GM12878 (cell line): ENCODE data around the gene NTN3. TPM values are rescaled to one million over a fixed set of nuclear protein-coding genes. Genes with fewer than 3 reads are reported as not detected.

Experiments
- CEBPB ChIP-seq, 2 experiments: fragments of 150-350 bp in 1 of 2; IDR thresholded peaks; 2 replicates each; pipeline ENCODE4 v1.6.1; 2012 to 2014; ENCODE audit warnings: low read depth in 2 of 2, low read length in 2 of 2, borderline replicate concordance in 1 of 2, inconsistent platforms in 1 of 2
- ESRRA ChIP-seq: IDR thresholded peaks from 2 replicates; pipeline ENCODE4 v1.6.1; 2012; ENCODE audit warnings: mild to moderate bottlenecking, low read length, improper control_type of control experiment
- FOXM1 ChIP-seq: IDR thresholded peaks from 2 replicates; pipeline ENCODE4 v1.6.1; 2012; ENCODE audit warnings: low read depth, mild to moderate bottlenecking, inconsistent platforms, low read length, moderate library complexity
- HDAC2 ChIP-seq: fragments of 200-600 bp; sonication (generic); IDR thresholded peaks from 2 replicates; pipeline ENCODE4 v1.6.1; 2017
- MTA2 ChIP-seq: fragments of 450-650 bp; IDR thresholded peaks from 2 replicates; pipeline ENCODE4 v1.6.1; 2016; ENCODE audit warnings: low read depth, mild to moderate bottlenecking, moderate library complexity
- NR2C2 ChIP-seq: IDR thresholded peaks from 2 replicates; pipeline ENCODE4 v1.6.1; 2011; ENCODE audit warnings: borderline replicate concordance, low read depth; ENCODE audit not compliant: control insufficient read depth, insufficient read length
- SIN3A ChIP-seq: IDR thresholded peaks from 2 replicates; pipeline ENCODE4 v1.6.1; 2012; ENCODE audit warnings: low read depth, low read length, improper control_type of control experiment
- STAT3 ChIP-seq: IDR thresholded peaks from 2 replicates; pipeline ENCODE4 v1.6.1; 2011; ENCODE audit warnings: low read depth, low read length, improper control_type of control experiment
- TCF7 ChIP-seq: IDR thresholded peaks from 2 replicates; pipeline ENCODE4 v1.6.1; 2014; ENCODE audit warnings: antibody characterized with exemption, borderline replicate concordance
- ZZZ3 ChIP-seq: IDR thresholded peaks from 2 replicates; pipeline ENCODE4 v1.6.1; 2011; ENCODE audit warnings: low read depth; ENCODE audit not compliant: control insufficient read depth, insufficient read length
- polyA plus RNA-seq, 11 experiments: library from polyadenylated mRNA; depleted of rRNA in 4 of 11; unstranded in 6 of 11; stranded (reverse) in 5 of 11; fragments of >200 nt; fragmentation: Nextera tagmentation in 4 of 11; fragmentation: Illumina TruSeq in 1 of 11; extraction: Ambion mirVana in 4 of 11; extraction: Trizol in 1 of 11; gene quantifications; 1 replicate in 1 of 11; 2 replicates in 10 of 11; pipeline versions ENCODE4 v1.2.1 to v1.2.3, GENCODE V29; 2011 to 2016; ENCODE audit warnings: inconsistent platforms in 2 of 11, missing spikeins in 2 of 11, low read depth in 1 of 11
- total RNA-seq, 4 experiments: library from RNA; depleted of rRNA in 3 of 4; stranded (reverse); fragments of >200 nt in 3 of 4; fragmentation: Illumina TruSeq in 1 of 4; extraction: Trizol in 1 of 4; gene quantifications; 2 replicates each; pipeline versions ENCODE4 v1.2.1 to v1.2.3, GENCODE V29; 2013 to 2021
- TF ChIP-seq, protein P1 (sequence below): fragments of 450-650 bp; formaldehyde crosslinking; IDR thresholded peaks from 2 replicates; pipeline ENCODE4 v1.4.0; 2022; ENCODE audit warnings: mild to moderate bottlenecking, moderate library complexity
- TF ChIP-seq, protein P2 (sequence below): fragments of 450-650 bp; IDR thresholded peaks from 2 replicates; pipeline ENCODE4 v1.6.1; 2016; ENCODE audit warnings: mild to moderate bottlenecking
- TF ChIP-seq, protein P3 (sequence below): IDR thresholded peaks from 2 replicates; pipeline ENCODE4 v1.6.1; 2012; ENCODE audit warnings: low read depth, low read length, improper control_type of control experiment
- TF ChIP-seq, protein P4 (sequence below): fragments of 450-650 bp; IDR thresholded peaks from 2 replicates; pipeline ENCODE4 v1.6.1; 2016; ENCODE audit warnings: mild to moderate bottlenecking, moderate library complexity, borderline replicate concordance
- TF ChIP-seq, protein P5 (sequence below): fragments of 450-650 bp; IDR thresholded peaks from 2 replicates; pipeline ENCODE4 v1.6.1; 2016; ENCODE audit warnings: mild to moderate bottlenecking
- TF ChIP-seq, protein P6 (sequence below), 3 experiments: IDR thresholded peaks in 2 of 3; conservative IDR thresholded peaks in 1 of 3; 2 replicates each; pipeline ENCODE4 v1.5.1; 2011; ENCODE audit warnings: low read depth in 3 of 3, low read length in 3 of 3, mild to moderate bottlenecking in 3 of 3, control low read depth in 2 of 3, moderate library complexity in 2 of 3, inconsistent platforms in 1 of 3, mixed read lengths in 1 of 3; ENCODE audit not compliant: control insufficient read depth in 2 of 3, insufficient read depth in 1 of 3; ENCODE audit errors: extremely low read depth in 1 of 3

Gene NTN3
- total and polyA plus RNA-seq, 10 of the 15 experiments (the other 5 are each of a cell fraction or from before 2014, with no cell fraction given) = 0.04 TPM; not detected in 9

DNA sequence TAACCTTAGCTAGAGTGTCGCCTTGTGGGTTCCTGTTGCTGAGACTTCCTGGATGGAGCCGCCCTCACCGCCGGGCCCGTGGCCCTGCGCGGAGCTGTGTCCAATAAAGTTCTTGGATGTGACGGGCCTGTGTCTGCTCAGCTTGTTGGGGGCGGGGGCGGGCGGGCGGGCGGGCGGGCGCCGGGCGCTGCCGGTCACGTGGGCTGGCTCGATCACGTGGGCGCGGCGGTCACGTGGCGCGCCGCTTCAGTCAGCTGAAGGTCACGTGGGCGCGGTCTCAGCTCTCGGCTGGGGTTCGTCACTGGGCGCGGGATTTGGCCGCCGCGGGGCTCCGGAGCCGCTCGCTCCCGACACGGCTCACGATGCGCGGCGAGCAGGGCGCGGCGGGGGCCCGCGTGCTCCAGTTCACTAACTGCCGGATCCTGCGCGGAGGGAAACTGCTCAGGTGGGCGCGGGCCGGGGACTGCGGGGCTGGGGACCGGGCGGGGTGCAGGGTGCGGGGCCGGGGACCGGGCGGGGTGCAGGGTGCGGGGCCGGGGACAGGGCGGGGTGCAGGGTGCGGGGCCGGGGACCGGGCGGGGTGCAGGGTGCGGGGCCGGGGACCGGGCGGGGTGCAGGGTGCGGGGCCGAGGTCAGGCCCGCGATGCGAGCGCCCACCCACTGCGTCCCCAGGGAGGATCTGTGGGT lies 49.1 kb downstream of the NTN3 start, which contains the start of gene AMDHD2 (continued):
- TF ChIP-seq, protein P1, sequence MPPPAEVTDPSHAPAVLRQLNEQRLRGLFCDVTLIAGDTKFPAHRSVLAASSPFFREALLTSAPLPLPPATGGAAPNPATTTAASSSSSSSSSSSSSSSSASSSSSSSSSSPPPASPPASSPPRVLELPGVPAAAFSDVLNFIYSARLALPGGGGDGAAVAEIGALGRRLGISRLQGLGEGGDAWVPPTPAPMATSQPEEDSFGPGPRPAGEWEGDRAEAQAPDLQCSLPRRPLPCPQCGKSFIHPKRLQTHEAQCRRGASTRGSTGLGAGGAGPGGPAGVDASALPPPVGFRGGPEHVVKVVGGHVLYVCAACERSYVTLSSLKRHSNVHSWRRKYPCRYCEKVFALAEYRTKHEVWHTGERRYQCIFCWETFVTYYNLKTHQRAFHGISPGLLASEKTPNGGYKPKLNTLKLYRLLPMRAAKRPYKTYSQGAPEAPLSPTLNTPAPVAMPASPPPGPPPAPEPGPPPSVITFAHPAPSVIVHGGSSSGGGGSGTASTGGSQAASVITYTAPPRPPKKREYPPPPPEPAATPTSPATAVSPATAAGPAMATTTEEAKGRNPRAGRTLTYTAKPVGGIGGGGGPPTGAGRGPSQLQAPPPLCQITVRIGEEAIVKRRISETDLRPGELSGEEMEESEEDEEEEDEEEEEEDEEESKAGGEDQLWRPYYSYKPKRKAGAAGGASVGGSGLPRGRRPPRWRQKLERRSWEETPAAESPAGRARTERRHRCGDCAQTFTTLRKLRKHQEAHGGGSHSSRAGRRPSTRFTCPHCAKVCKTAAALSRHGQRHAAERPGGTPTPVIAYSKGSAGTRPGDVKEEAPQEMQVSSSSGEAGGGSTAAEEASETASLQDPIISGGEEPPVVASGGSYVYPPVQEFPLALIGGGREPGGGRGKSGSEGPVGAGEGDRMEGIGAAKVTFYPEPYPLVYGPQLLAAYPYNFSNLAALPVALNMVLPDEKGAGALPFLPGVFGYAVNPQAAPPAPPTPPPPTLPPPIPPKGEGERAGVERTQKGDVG (CRISPR knock-in tag) = 0 out of 2 replicates have a peak, but pooled peaks have one; percentile 50
- TF ChIP-seq ZZZ3 (no peak), SIN3A (peak; percentile 97), CEBPB (IDR thresholded peaks at IDR 0.05; ENCODE audit: borderline replicate concordance in 1 of 2, low read depth in 2 of 2, low read length in 2 of 2) (no peak), STAT3 (no peak), NR2C2 (no peak), HDAC2 (no peak), FOXM1 (no peak), MTA2 (no peak), TCF7 (no peak), ESRRA (no peak)
- TF ChIP-seq, protein P2, sequence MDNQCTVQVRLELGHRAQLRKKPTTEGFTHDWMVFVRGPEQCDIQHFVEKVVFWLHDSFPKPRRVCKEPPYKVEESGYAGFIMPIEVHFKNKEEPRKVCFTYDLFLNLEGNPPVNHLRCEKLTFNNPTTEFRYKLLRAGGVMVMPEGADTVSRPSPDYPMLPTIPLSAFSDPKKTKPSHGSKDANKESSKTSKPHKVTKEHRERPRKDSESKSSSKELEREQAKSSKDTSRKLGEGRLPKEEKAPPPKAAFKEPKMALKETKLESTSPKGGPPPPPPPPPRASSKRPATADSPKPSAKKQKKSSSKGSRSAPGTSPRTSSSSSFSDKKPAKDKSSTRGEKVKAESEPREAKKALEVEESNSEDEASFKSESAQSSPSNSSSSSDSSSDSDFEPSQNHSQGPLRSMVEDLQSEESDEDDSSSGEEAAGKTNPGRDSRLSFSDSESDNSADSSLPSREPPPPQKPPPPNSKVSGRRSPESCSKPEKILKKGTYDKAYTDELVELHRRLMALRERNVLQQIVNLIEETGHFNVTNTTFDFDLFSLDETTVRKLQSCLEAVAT = no peak
- TF ChIP-seq, protein P3, sequence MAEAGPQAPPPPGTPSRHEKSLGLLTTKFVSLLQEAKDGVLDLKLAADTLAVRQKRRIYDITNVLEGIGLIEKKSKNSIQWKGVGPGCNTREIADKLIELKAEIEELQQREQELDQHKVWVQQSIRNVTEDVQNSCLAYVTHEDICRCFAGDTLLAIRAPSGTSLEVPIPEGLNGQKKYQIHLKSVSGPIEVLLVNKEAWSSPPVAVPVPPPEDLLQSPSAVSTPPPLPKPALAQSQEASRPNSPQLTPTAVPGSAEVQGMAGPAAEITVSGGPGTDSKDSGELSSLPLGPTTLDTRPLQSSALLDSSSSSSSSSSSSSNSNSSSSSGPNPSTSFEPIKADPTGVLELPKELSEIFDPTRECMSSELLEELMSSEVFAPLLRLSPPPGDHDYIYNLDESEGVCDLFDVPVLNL = peak; percentile 74
- TF ChIP-seq, protein P4, sequence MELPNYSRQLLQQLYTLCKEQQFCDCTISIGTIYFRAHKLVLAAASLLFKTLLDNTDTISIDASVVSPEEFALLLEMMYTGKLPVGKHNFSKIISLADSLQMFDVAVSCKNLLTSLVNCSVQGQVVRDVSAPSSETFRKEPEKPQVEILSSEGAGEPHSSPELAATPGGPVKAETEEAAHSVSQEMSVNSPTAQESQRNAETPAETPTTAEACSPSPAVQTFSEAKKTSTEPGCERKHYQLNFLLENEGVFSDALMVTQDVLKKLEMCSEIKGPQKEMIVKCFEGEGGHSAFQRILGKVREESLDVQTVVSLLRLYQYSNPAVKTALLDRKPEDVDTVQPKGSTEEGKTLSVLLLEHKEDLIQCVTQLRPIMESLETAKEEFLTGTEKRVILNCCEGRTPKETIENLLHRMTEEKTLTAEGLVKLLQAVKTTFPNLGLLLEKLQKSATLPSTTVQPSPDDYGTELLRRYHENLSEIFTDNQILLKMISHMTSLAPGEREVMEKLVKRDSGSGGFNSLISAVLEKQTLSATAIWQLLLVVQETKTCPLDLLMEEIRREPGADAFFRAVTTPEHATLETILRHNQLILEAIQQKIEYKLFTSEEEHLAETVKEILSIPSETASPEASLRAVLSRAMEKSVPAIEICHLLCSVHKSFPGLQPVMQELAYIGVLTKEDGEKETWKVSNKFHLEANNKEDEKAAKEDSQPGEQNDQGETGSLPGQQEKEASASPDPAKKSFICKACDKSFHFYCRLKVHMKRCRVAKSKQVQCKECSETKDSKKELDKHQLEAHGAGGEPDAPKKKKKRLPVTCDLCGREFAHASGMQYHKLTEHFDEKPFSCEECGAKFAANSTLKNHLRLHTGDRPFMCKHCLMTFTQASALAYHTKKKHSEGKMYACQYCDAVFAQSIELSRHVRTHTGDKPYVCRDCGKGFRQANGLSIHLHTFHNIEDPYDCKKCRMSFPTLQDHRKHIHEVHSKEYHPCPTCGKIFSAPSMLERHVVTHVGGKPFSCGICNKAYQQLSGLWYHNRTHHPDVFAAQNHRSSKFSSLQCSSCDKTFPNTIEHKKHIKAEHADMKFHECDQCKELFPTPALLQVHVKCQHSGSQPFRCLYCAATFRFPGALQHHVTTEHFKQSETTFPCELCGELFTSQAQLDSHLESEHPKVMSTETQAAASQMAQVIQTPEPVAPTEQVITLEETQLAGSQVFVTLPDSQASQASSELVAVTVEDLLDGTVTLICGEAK = no peak
- TF ChIP-seq, protein P5, sequence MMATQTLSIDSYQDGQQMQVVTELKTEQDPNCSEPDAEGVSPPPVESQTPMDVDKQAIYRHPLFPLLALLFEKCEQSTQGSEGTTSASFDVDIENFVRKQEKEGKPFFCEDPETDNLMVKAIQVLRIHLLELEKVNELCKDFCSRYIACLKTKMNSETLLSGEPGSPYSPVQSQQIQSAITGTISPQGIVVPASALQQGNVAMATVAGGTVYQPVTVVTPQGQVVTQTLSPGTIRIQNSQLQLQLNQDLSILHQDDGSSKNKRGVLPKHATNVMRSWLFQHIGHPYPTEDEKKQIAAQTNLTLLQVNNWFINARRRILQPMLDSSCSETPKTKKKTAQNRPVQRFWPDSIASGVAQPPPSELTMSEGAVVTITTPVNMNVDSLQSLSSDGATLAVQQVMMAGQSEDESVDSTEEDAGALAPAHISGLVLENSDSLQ = no peak
- TF ChIP-seq, protein P6, sequence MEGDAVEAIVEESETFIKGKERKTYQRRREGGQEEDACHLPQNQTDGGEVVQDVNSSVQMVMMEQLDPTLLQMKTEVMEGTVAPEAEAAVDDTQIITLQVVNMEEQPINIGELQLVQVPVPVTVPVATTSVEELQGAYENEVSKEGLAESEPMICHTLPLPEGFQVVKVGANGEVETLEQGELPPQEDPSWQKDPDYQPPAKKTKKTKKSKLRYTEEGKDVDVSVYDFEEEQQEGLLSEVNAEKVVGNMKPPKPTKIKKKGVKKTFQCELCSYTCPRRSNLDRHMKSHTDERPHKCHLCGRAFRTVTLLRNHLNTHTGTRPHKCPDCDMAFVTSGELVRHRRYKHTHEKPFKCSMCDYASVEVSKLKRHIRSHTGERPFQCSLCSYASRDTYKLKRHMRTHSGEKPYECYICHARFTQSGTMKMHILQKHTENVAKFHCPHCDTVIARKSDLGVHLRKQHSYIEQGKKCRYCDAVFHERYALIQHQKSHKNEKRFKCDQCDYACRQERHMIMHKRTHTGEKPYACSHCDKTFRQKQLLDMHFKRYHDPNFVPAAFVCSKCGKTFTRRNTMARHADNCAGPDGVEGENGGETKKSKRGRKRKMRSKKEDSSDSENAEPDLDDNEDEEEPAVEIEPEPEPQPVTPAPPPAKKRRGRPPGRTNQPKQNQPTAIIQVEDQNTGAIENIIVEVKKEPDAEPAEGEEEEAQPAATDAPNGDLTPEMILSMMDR (IDR thresholded peaks at IDR 0.05 in 2 of 3, conservative IDR thresholded peaks at IDR 0.05 in 1 of 3; ENCODE audit: control insufficient read depth in 2 of 3, extremely low read depth in 1 of 3, insufficient read depth in 1 of 3, low read depth in 3 of 3, low read length in 3 of 3) = no peak
